ENCODE data around the gene ANKRD13B. TPM values are rescaled to one million over a fixed set of nuclear protein-coding genes. Genes with fewer than 3 reads are reported as not detected.

Gene ANKRD13B
- total RNA-seq, 1 experiment from 2014 or later, result 10.4 TPM

GRCh38 chr17:29629839-29630238, 36.9 kb downstream of the ANKRD13B start:
- H3K9me3 ChIP-seq, result no peaks in the 10 kb centered on the region
- POLR2A ChIA-PET, result no interaction called here
- no peaks in the 10 kb centered on the region for H3K4me1 Mint-ChIP-seq (ENCODE audit: low read depth, unreplicated experiment)
- CTCF ChIA-PET, result no interaction called here
- no peak overlapping the region for H3K4me3 ChIP-seq (ENCODE audit: low read depth, low read length)
- no peak for TF ChIP-seq CTCF (IDR thresholded peaks at IDR 0.05; ENCODE audit: insufficient read depth in 1 of 2, low read depth in 1 of 2, low read length in 1 of 2, severe bottlenecking in 1 of 2, unreplicated experiment in 1 of 2)
- no peak overlapping the region for H3K27ac Mint-ChIP-seq (ENCODE audit: unreplicated experiment)
- H3K36me3 ChIP-seq (ENCODE audit: control insufficient read depth, insufficient read depth, low read length), result peaks cover 2% of the 10 kb centered on the region; the same call in 1 of the 2 replicates
- no peaks in the 10 kb centered on the region for H3K4me1 ChIP-seq
- intact Hi-C loops (cut with micrococcal nuclease; ENCODE audit: unreplicated experiment), result loop anchor here (10.0 kb wide), 1 partner anchor 465 kb away; no protein-coding TSS in a partner anchor
- no peak overlapping the region for H3K4me3 Mint-ChIP-seq (ENCODE audit: unreplicated experiment)
- no peak for DNase-seq
- BruUV-seq (replicated peaks), result no TSS peak
- peaks cover 23% of the 10 kb centered on the region for H3K36me3 Mint-ChIP-seq (ENCODE audit: insufficient read depth, unreplicated experiment)
- no peaks in the 10 kb centered on the region for H3K9me3 Mint-ChIP-seq (ENCODE audit: unreplicated experiment)
- no peaks in the 10 kb centered on the region for H3K27me3 Mint-ChIP-seq (ENCODE audit: insufficient read depth, unreplicated experiment)
- H3K27me3 ChIP-seq (replicated peaks; ENCODE audit: control insufficient read depth, insufficient read depth, low read length), result no peaks in the 10 kb centered on the region

GRCh38 chr17:29630630-29631193, 37.8 kb downstream of the ANKRD13B start:
- POLR2A ChIA-PET, result no interaction called here
- no peak for DNase-seq
- BruUV-seq (replicated peaks), result no TSS peak
- Mint-ChIP-seq H3K36me3 (ENCODE audit: insufficient read depth, unreplicated experiment) (peaks cover 29% of the 10 kb centered on the region), H3K27ac (ENCODE audit: unreplicated experiment) (no peak overlapping the region), H3K4me3 (ENCODE audit: unreplicated experiment) (no peak overlapping the region), H3K9me3 (ENCODE audit: unreplicated experiment) (no peaks in the 10 kb centered on the region), H3K27me3 (ENCODE audit: insufficient read depth, unreplicated experiment) (no peaks in the 10 kb centered on the region), H3K4me1 (ENCODE audit: low read depth, unreplicated experiment) (no peaks in the 10 kb centered on the region)
- H3K4me3 ChIP-seq (ENCODE audit: low read depth, low read length), result no peak overlapping the region
- H3K36me3 ChIP-seq (ENCODE audit: control insufficient read depth, insufficient read depth, low read length), result peaks cover 2% of the 10 kb centered on the region; the same call in 1 of the 2 replicates
- H3K27me3 ChIP-seq (replicated peaks; ENCODE audit: control insufficient read depth, insufficient read depth, low read length), result no peaks in the 10 kb centered on the region
- H3K4me1 ChIP-seq, result no peaks in the 10 kb centered on the region
- intact Hi-C loops (cut with micrococcal nuclease; ENCODE audit: unreplicated experiment), result loop anchor here (10.0 kb wide), 1 partner anchor 464 kb away; no protein-coding TSS in a partner anchor
- no peak for TF ChIP-seq CTCF (IDR thresholded peaks at IDR 0.05; ENCODE audit: insufficient read depth in 1 of 2, low read depth in 1 of 2, low read length in 1 of 2, severe bottlenecking in 1 of 2, unreplicated experiment in 1 of 2)
- CTCF ChIA-PET, result no interaction called here
- H3K9me3 ChIP-seq, result no peaks in the 10 kb centered on the region

DNA sequence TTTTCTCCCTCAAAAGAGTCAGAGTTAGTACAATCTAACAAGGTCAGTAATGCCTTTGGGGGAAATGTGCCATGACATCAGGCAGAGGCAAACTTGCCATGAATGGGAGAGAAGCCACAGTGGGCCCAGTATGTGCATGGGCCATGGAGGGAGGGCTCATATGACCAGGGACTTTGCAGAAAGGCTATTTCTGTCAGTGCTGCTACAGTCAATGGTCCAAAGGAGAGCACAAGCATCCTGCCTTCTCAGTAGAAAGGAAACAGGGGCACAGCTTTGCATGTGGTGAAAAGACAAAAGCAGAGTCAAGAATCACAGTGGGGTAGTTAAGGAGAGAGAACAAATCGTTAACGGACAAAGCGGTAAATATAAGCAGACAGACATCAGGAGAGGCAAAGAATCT, 41.0 kb downstream of the ANKRD13B start:
- H3K27me3 ChIP-seq (replicated peaks; ENCODE audit: control insufficient read depth, insufficient read depth, low read length), result no peaks in the 10 kb centered on the region
- BruUV-seq (replicated peaks), result no TSS peak
- H3K4me1 ChIP-seq, result peaks cover 1% of the 10 kb centered on the region; the same call in 1 of the 2 replicates
- no peak overlapping the region for H3K4me3 ChIP-seq (ENCODE audit: low read depth, low read length)
- no peak for DNase-seq
- Mint-ChIP-seq H3K9me3 (ENCODE audit: unreplicated experiment) (no peaks in the 10 kb centered on the region), H3K4me1 (ENCODE audit: low read depth, unreplicated experiment) (no peaks in the 10 kb centered on the region), H3K27me3 (ENCODE audit: insufficient read depth, unreplicated experiment) (no peaks in the 10 kb centered on the region), H3K4me3 (ENCODE audit: unreplicated experiment) (no peak overlapping the region), H3K36me3 (ENCODE audit: insufficient read depth, unreplicated experiment) (peaks cover 37% of the 10 kb centered on the region), H3K27ac (ENCODE audit: unreplicated experiment) (no peak overlapping the region)
- CTCF ChIA-PET, result no interaction called here
- POLR2A ChIA-PET, result no interaction called here
- intact Hi-C loops (cut with micrococcal nuclease; ENCODE audit: unreplicated experiment), result loop anchor here (10.0 kb wide), 1 partner anchor 461 kb away; no protein-coding TSS in a partner anchor
- H3K36me3 ChIP-seq (ENCODE audit: control insufficient read depth, insufficient read depth, low read length), result peaks cover 2% of the 10 kb centered on the region; the same call in 1 of the 2 replicates
- TF ChIP-seq CTCF (IDR thresholded peaks at IDR 0.05; ENCODE audit: insufficient read depth in 1 of 2, low read depth in 1 of 2, low read length in 1 of 2, severe bottlenecking in 1 of 2, unreplicated experiment in 1 of 2), result no peak
- no peaks in the 10 kb centered on the region for H3K9me3 ChIP-seq

All from Caco-2 (cell line).